ENCODE data around the gene DBNDD1. TPM values are rescaled to one million over a fixed set of nuclear protein-coding genes. Genes with fewer than 3 reads are reported as not detected.

DBNDD1 gene
- 9.5 and 11.3 TPM in 2 replicates for total RNA-seq

DNA sequence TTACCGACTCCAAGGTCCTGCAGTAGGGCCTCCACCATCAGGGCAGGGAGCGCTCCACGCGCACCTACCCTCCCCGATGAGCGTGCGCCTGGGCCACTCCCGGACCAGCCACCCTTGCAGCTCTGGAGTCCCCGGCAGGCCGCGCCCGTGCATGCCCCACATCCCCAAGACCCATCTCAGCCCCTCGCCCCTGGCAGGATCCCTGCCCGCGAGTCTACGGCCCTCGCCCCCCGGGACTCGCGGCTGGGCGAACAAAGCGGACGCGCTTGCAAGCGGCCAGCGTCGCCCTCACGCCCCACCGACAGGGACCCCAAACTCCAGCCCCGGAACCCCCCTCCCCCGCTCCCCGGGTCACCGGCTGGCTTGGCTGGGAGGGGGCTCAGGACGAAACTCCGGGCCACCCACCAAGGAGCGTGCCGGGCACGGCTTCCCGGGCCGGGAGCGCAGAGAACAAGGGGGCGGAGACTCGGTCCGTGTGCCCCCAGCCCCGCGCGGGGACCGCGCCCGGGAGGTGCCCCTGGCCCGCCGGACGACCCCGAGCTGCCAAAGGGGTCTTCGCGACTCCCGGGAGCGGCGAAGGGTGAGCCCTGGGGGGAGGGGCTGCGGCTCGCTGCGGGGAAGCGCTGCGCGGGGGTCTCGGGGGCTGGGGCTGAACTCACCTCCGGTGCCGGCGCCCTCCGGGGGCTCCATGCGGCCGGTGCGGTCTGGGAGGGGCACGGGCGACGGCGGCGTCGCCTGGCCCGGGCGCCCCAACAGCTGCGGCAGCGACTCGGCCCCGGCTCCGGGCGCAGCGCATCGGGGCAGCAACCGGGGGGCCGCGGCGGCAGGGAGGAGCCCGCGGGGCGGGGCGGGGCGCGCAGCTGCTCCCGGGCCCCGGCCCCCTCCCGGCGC, at the start of gene DBNDD1:
Gene DBNDD1, minus strand, starts transcription at position 805 of the 891 bp plus-strand sequence. Its CDS starts 115 bp downstream, at position 690.

Other genes with a start within 250 kb of the DBNDD1 start
- gene FANCA, start 202.8 kb downstream of the DBNDD1 start, total RNA-seq = 6.8 and 14.5 TPM in 2 replicates
- gene SPIRE2, start 191.0 kb downstream of the DBNDD1 start, total RNA-seq = 0.45 and 0.66 TPM in 2 replicates
- 187 and 192 TPM in 2 replicates for gene TCF25, start 145.9 kb downstream of the DBNDD1 start, total RNA-seq
- 2.1 and 2.9 TPM in 2 replicates for gene MC1R, start 100.6 kb downstream of the DBNDD1 start, total RNA-seq
- gene TUBB3, start 96.1 kb downstream of the DBNDD1 start, total RNA-seq = 157 and 335 TPM in 2 replicates
- gene DEF8, start 70.7 kb downstream of the DBNDD1 start, total RNA-seq = 122 and 133 TPM in 2 replicates
- gene PRDM7, start 57.9 kb upstream of the DBNDD1 start, total RNA-seq = not detected in 2 replicates